Measurements from ENCODE around the gene SGCD.
"Not testable (repeated sequence)": the region's sequence is repeated elsewhere in the genome, so short reads cannot be mapped to it uniquely, and the experiment has no call there.

The SGCD gene

DNA sequence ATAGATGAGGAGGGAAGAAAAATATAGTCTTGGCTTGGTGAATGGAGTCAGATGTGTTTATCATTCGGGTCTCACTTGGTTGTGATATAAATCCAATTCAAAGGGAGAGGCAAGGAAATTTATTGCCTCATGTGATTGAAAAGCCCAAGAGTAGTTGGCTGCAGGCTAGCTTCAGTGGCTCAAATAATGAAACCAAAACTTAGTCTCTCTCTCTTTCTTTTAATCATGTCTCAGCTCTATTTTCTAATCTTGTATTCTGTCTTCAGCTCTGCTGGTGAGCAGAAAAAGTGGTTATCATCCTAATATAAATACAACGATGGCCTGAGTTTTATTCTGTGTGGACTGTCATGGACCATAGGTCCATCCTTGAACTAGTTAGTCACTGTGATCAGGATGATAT lies 288.9 kb downstream of the SGCD start:
- no peak overlapping the region for H3K4me3 ChIP-seq
- DNase-seq (ENCODE audit: low spot score in 2 of 2), result no peak
- H3K27me3 ChIP-seq (ENCODE audit: low read depth), result no peaks in the 10 kb centered on the region
- H3K9me3 ChIP-seq, result 0 out of 2 replicates have a peak, but pooled peaks cover 2% of the 10 kb centered on the region
- no peaks in the 10 kb centered on the region for H3K36me3 ChIP-seq (replicated peaks)
- H3K4me1 ChIP-seq, result no peaks in the 10 kb centered on the region
- in situ Hi-C loops (cut with MboI; ENCODE audit: low sequenced_read_pairs), result no loop called here

GRCh38 chr5:156617426-156617825 lies 290.5 kb downstream of the SGCD start:
- no peaks in the 10 kb centered on the region for H3K27me3 ChIP-seq (ENCODE audit: low read depth)
- H3K36me3 ChIP-seq (replicated peaks), result no peaks in the 10 kb centered on the region
- in situ Hi-C loops (cut with MboI; ENCODE audit: low sequenced_read_pairs), result no loop called here
- H3K4me1 ChIP-seq, result no peaks in the 10 kb centered on the region
- H3K9me3 ChIP-seq, result no peaks in the 10 kb centered on the region
- H3K4me3 ChIP-seq, result no peak overlapping the region
- no peak for DNase-seq (ENCODE audit: low spot score in 2 of 2)

DNA sequence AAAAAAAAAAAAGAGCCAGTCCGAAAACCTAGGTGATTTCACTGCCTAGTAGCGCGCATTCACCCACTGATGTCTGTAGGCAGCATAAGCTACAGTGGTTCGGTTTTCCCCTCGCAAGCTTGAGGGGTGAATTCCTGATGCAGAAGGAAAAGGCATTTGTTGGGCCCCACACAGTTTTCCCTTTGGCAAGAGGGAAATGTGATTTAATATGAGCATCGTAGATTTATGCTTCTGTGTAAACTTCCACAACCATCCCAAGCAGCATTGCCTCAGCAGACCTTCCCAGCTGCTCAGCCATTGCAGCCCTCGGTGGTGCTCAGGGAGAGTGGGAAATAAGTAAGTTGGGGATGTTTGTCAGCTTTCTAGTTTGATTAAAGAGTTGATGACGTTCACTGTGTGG lies 291.6 kb downstream of the SGCD start:
- Histone ChIP-seq H3K4me3 (no peak overlapping the region), H3K36me3 (replicated peaks) (no peaks in the 10 kb centered on the region), H3K27me3 (ENCODE audit: low read depth) (no peaks in the 10 kb centered on the region), H3K4me1 (no peaks in the 10 kb centered on the region), H3K9me3 (no peaks in the 10 kb centered on the region)
- in situ Hi-C loops (cut with MboI; ENCODE audit: low sequenced_read_pairs), result no loop called here
- no peak for DNase-seq (ENCODE audit: low spot score in 2 of 2)

- Histone ChIP-seq H3K9me3 (no peaks in the 10 kb centered on the region), H3K27me3 (ENCODE audit: low read depth) (no peaks in the 10 kb centered on the region), H3K4me1 (no peaks in the 10 kb centered on the region), H3K4me3 (no peak overlapping the region), H3K36me3 (replicated peaks) (no peaks in the 10 kb centered on the region)
- in situ Hi-C loops (cut with MboI; ENCODE audit: low sequenced_read_pairs), result no loop called here
- DNase-seq (ENCODE audit: low spot score in 2 of 2), result no peak
These were observed 294.8 kb downstream of the SGCD start for GRCh38 chr5:156621719-156622118.

DNA sequence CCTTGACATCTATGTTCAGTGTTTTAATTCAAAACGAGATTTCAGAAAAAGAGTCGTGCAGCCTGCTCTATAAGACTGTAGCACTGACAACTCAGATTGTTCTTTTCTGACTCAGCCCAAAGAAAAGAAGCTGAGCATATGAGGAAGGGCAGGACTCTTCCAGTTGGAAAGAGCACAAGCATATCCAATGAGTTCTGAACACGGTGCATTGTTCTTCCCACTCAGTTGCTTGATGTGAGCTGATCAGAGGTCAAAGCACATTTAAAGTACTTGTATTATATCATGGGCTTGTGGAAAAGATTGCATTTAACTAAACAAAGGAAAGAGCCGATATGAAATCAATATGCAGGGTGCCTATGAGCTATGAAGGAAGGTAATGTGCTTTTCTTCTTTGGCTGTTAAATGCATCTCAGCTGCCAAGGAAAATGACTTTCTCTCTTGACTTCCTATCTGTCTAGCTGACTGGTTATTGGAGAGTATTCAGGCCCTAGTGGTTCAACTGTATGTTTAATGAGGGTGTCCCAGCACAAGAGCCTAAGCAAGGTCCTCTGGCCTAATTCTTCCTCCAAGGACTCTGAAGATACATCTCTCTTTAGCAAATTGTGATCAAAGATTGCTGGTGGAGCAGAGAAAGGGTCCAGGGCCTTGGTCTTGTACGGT lies 296.5 kb downstream of the SGCD start:
- H3K4me3 ChIP-seq, result no peak overlapping the region
- DNase-seq (ENCODE audit: low spot score in 2 of 2), result no peak
- in situ Hi-C loops (cut with MboI; ENCODE audit: low sequenced_read_pairs), result no loop called here
- no peaks in the 10 kb centered on the region for H3K27me3 ChIP-seq (ENCODE audit: low read depth)
- H3K4me1 ChIP-seq, result no peaks in the 10 kb centered on the region
- H3K36me3 ChIP-seq (replicated peaks), result no peaks in the 10 kb centered on the region
- H3K9me3 ChIP-seq, result no peaks in the 10 kb centered on the region

DNA sequence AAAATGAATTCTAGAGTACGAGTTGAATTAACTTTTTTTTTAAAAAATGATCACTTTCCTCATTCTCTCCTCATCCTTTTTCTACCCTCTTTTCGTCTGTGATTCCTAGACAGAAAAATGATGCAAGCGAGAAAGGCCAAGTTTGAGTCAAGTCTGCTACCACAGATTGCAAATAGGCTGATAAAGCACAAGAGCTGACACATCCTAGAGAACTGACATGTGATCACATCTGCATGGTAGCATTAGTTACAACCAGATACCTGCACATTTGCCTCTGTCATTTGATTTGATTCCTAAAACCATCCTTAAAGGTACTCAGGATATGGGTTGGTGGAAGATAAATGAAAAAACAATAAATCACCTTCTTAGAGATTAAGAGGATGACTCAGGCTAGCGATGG lies 297.7 kb downstream of the SGCD start:
- no peaks in the 10 kb centered on the region for H3K4me1 ChIP-seq
- H3K4me3 ChIP-seq, result no peak overlapping the region
- H3K9me3 ChIP-seq, result no peaks in the 10 kb centered on the region
- no peak for DNase-seq (ENCODE audit: low spot score in 2 of 2)
- no peaks in the 10 kb centered on the region for H3K27me3 ChIP-seq (ENCODE audit: low read depth)
- in situ Hi-C loops (cut with MboI; ENCODE audit: low sequenced_read_pairs), result no loop called here
- no peaks in the 10 kb centered on the region for H3K36me3 ChIP-seq (replicated peaks)

GRCh38 chr5:156628421-156628820 lies 301.5 kb downstream of the SGCD start:
- Histone ChIP-seq H3K9me3 (no peaks in the 10 kb centered on the region), H3K4me3 (no peak overlapping the region), H3K36me3 (replicated peaks) (no peaks in the 10 kb centered on the region), H3K4me1 (0 out of 2 replicates have a peak, but pooled peaks cover 3% of the 10 kb centered on the region), H3K27me3 (ENCODE audit: low read depth) (no peaks in the 10 kb centered on the region)
- in situ Hi-C loops (cut with MboI; ENCODE audit: low sequenced_read_pairs), result no loop called here
- DNase-seq (ENCODE audit: low spot score in 2 of 2), result no peak

DNA sequence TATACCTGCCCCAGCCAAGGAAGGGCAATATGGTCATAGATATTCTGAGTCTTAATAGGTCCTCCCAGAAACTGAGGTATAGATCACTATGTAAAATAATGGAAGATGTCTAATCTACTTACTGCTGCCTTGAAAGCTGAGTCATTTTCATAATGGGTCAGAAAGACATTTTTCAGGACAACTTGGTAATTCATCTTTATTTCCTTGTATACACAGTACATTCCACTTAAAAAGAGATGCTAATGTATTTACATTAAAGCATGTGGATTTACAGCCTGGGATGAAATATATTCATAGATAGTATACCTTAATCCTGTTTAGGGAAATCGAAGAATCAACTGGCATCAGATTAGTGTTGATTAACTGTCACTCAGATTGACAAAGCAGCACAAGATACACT lies 304.0 kb downstream of the SGCD start:
- no peaks in the 10 kb centered on the region for H3K36me3 ChIP-seq (replicated peaks)
- in situ Hi-C loops (cut with MboI; ENCODE audit: low sequenced_read_pairs), result no loop called here
- H3K4me3 ChIP-seq, result no peak overlapping the region
- no peak for DNase-seq (ENCODE audit: low spot score in 2 of 2)
- no peaks in the 10 kb centered on the region for H3K27me3 ChIP-seq (ENCODE audit: low read depth)
- no peaks in the 10 kb centered on the region for H3K9me3 ChIP-seq
- 0 out of 2 replicates have a peak, but pooled peaks cover 3% of the 10 kb centered on the region for H3K4me1 ChIP-seq

- Histone ChIP-seq H3K36me3 (replicated peaks) (no peaks in the 10 kb centered on the region), H3K27me3 (ENCODE audit: low read depth) (no peaks in the 10 kb centered on the region), H3K9me3 (no peaks in the 10 kb centered on the region), H3K4me1 (0 out of 2 replicates have a peak, but pooled peaks cover 3% of the 10 kb centered on the region), H3K4me3 (no peak overlapping the region)
- in situ Hi-C loops (cut with MboI; ENCODE audit: low sequenced_read_pairs), result no loop called here
- no peak for DNase-seq (ENCODE audit: low spot score in 2 of 2)
These were observed 307.3 kb downstream of the SGCD start for GRCh38 chr5:156634301-156634700.

DNA sequence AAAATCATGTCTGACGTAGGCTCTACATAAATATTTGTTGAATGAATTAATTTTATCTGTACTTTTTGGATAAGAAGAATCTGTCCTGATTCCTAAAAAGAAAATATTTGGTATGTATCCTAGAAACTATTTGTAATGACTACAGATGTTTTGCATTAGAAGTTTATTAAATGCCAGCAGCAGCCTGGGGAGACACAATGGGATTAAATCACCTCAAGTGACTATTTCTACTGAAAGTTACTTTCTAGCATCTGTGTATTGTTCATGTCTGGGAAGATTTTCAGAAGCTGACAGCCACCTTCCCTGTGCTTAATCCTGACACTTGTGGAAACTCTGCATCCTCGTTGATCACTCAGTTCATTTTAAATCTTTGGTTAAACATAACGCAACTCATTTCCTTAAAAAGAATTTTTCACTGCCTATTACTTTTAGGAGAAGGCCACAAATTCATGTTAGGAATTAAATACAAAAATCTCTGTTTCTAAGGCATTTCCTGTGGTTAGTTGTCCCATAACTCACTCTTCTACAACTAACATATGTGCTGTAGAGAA lies 313.8 kb downstream of the SGCD start:
- Histone ChIP-seq H3K9me3 (no peaks in the 10 kb centered on the region), H3K27me3 (ENCODE audit: low read depth) (no peaks in the 10 kb centered on the region), H3K4me3 (no peak overlapping the region), H3K4me1 (no peaks in the 10 kb centered on the region), H3K36me3 (replicated peaks) (no peaks in the 10 kb centered on the region)
- in situ Hi-C loops (cut with MboI; ENCODE audit: low sequenced_read_pairs), result no loop called here
- DNase-seq (ENCODE audit: low spot score in 2 of 2), result no peak

GRCh38 chr5:156641686-156642085 lies 314.7 kb downstream of the SGCD start:
- Histone ChIP-seq H3K9me3 (no peaks in the 10 kb centered on the region), H3K4me3 (no peak overlapping the region), H3K36me3 (replicated peaks) (no peaks in the 10 kb centered on the region), H3K27me3 (ENCODE audit: low read depth) (no peaks in the 10 kb centered on the region), H3K4me1 (no peaks in the 10 kb centered on the region)
- in situ Hi-C loops (cut with MboI; ENCODE audit: low sequenced_read_pairs), result no loop called here
- no peak for DNase-seq (ENCODE audit: low spot score in 2 of 2)

DNA sequence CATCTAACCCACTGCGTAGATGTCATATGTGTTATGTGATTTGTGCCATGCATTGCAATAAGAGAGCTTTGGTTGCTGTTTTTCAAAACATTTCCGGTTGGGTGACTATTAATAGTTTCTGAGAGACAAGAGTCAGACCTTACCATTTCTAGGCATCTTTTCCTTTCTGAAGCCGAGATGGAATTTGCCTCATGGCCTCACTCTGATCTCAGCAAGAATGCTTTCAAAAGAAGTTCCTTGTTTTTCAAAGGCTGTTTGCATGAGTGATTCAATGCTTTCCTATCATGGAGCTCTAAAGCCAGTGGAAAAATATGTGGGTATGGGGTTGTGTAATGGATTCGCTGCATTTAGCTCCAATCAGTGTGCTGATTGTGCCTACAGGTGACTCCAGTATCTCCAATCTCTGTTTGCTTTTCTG lies 320.1 kb downstream of the SGCD start:
- Histone ChIP-seq H3K27me3 (ENCODE audit: low read depth) (no peaks in the 10 kb centered on the region), H3K36me3 (replicated peaks) (no peaks in the 10 kb centered on the region), H3K4me3 (no peak overlapping the region), H3K4me1 (no peaks in the 10 kb centered on the region), H3K9me3 (no peaks in the 10 kb centered on the region)
- in situ Hi-C loops (cut with MboI; ENCODE audit: low sequenced_read_pairs), result no loop called here
- no peak for DNase-seq (ENCODE audit: low spot score in 2 of 2)

DNA sequence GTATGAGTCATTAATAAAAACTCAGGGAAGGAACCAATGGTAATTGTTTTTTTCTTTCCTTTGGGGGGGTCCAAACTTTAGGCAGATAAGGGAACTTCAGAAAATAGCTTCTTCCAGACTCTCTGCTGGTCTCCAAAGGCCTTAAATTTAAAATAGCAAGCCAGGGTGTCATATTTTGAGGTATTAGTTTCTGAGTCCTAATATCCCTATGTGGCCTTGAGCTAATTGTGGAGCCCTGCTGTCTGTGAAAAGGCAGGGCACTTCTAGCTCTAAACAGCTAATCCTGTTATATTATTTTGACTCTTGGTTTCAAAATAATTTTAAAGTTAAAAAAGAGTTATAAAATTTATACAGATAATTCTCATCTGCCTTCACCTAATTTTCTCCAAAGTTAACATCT lies 327.5 kb downstream of the SGCD start:
- no peak for DNase-seq (ENCODE audit: low spot score in 2 of 2)
- Histone ChIP-seq H3K9me3 (no peaks in the 10 kb centered on the region), H3K4me3 (no peak overlapping the region), H3K36me3 (replicated peaks) (no peaks in the 10 kb centered on the region), H3K4me1 (peaks cover 3% of the 10 kb centered on the region), H3K27me3 (ENCODE audit: low read depth) (no peaks in the 10 kb centered on the region)
- in situ Hi-C loops (cut with MboI; ENCODE audit: low sequenced_read_pairs), result no loop called here

DNA sequence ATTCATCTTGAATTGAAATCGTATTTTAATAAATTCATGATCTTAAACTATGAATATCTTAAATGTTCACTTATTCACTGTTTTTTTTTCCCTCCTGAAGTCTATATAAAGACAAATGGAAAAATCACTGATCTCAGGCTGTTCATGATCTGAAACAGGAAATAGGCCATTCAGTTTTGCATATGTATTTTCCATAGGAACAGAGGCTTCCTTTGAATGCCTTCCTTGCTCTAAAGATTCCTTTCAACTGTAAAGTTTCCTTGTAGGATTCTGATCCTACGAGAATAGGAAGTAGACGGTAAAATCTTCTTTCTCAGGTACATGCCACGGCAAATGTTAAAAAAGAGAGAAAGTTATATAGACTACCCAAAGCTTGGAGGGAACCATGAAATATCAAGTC lies 328.8 kb downstream of the SGCD start:
- no peak for DNase-seq (ENCODE audit: low spot score in 2 of 2)
- no peaks in the 10 kb centered on the region for H3K27me3 ChIP-seq (ENCODE audit: low read depth)
- no peaks in the 10 kb centered on the region for H3K9me3 ChIP-seq
- in situ Hi-C loops (cut with MboI; ENCODE audit: low sequenced_read_pairs), result no loop called here
- H3K4me1 ChIP-seq, result peaks cover 3% of the 10 kb centered on the region
- H3K4me3 ChIP-seq, result no peak overlapping the region
- H3K36me3 ChIP-seq (replicated peaks), result no peaks in the 10 kb centered on the region

GRCh38 chr5:156664832-156665231 lies 337.9 kb downstream of the SGCD start:
- H3K4me1 ChIP-seq; H3K4me3 ChIP-seq; H3K9me3 ChIP-seq; in situ Hi-C loops (cut with MboI; ENCODE audit: low sequenced_read_pairs); H3K27me3 ChIP-seq (ENCODE audit: low read depth); H3K36me3 ChIP-seq (replicated peaks): not testable (repeated sequence)
- DNase-seq (ENCODE audit: low spot score in 2 of 2), result peak in 1 of 2 experiments; percentile 66
